Spleen (tissue), 13 donors: ENCODE data around the gene MPZL2. TPM values are rescaled to one million over a fixed set of nuclear protein-coding genes. Genes with fewer than 3 reads are reported as not detected.

Experiments used
- DNase-seq: peaks from one replicate; pipeline ENCODE4 v3.0.0-alpha.2; 2020
- H3K27ac ChIP-seq, 8 donors: fragments of 200-600 bp; sonication (generic) in 7 of 8; 1 replicate in 4 of 8; 2 replicates in 4 of 8; pipeline versions ENCODE4 v1.5.0 to v1.8.0; 2016 to 2021; ENCODE audit warnings: inconsistent platforms in 4 of 8, mild to moderate bottlenecking in 4 of 8, moderate library complexity in 1 of 8
- H3K27me3 ChIP-seq, 7 donors: fragments of 200-600 bp; sonication (generic) in 6 of 7; replicated peaks in 1 of 7; 1 replicate in 4 of 7; 2 replicates in 3 of 7; pipeline versions ENCODE4 v1.5.0 to v1.8.0; 2016 to 2021; ENCODE audit warnings: inconsistent platforms in 3 of 7, mild to moderate bottlenecking in 1 of 7
- H3K36me3 ChIP-seq, 6 donors: fragments of 200-600 bp; sonication (generic) in 5 of 6; 1 replicate in 4 of 6; 2 replicates in 2 of 6; pipeline versions ENCODE4 v1.5.0 to v1.8.0; 2016 to 2021; ENCODE audit warnings: inconsistent platforms in 2 of 6
- H3K4me1 ChIP-seq, 6 donors: fragments of 200-600 bp; sonication (generic) in 5 of 6; 1 replicate in 3 of 6; 2 replicates in 3 of 6; pipeline versions ENCODE4 v1.5.0 to v1.8.0; 2016 to 2021; ENCODE audit warnings: inconsistent platforms in 3 of 6
- H3K4me3 ChIP-seq, 8 donors: fragments of 200-600 bp; sonication (generic) in 7 of 8; 1 replicate in 4 of 8; 2 replicates in 4 of 8; pipeline versions ENCODE4 v1.5.0 to v1.8.0; 2016 to 2021; ENCODE audit warnings: inconsistent platforms in 4 of 8, mild to moderate bottlenecking in 4 of 8, moderate library complexity in 2 of 8
- H3K9me3 ChIP-seq, 8 donors: fragments of 200-600 bp; sonication (generic) in 7 of 8; 1 replicate in 4 of 8; 2 replicates in 4 of 8; pipeline versions ENCODE4 v1.5.0 to v1.8.0; 2016 to 2021; ENCODE audit warnings: inconsistent platforms in 4 of 8
- POLR2A ChIP-seq, 3 donors: fragments of 450-650 bp; IDR thresholded peaks; one replicate each; pipeline ENCODE4 v1.5.1; 2017; ENCODE audit warnings: antibody characterized with exemption in 3 of 3, mild to moderate bottlenecking in 1 of 3
- POLR2AphosphoS5 ChIP-seq, 3 donors: sonication (generic); formaldehyde crosslinking; IDR thresholded peaks; one replicate each; pipeline ENCODE4 v1.5.1; 2017; ENCODE audit warnings: antibody characterized with exemption in 3 of 3
- WGBS, 5 donors: extraction: QIAGEN DNeasy Blood & Tissue Kit in 3 of 5; methylation state at CpG; one replicate each; pipeline versions ENCODE4 v1.1.5 to v1.1.7; 2013 to 2018; 5-methylcytosine and 5-hydroxymethylcytosine counted together
- intact Hi-C: fragments of 100-400 bp; cut with DNase I; formaldehyde crosslinking; loops from one replicate; pipeline ENCODE4 v1.15.0; 2023; ENCODE audit warnings: low total_unique reads
- long read RNA-seq, 2 donors: transcript quantifications; one replicate each; lab custom pipeline, GENCODE V29; 2026
- polyA plus RNA-seq, 3 donors: library from polyadenylated mRNA; stranded (reverse); fragments of 200-250 nt; gene quantifications; one replicate each; pipeline ENCODE4 v1.2.1, GENCODE V29; 2013
- total RNA-seq, 7 donors: library from RNA; depleted of rRNA in 3 of 7; stranded (reverse); fragments of >200 nt in 3 of 7; fragmentation: NEBNext Ultra II Directional in 4 of 7; extraction: Animal tissue kit (Norgen Biotek cat#: 25700) in 4 of 7; gene quantifications; one replicate each; pipeline versions ENCODE4 v1.1.0 to v1.2.1, GENCODE V29; 2016 to 2021
- TF ChIP-seq, protein P1 (sequence below), 11 experiments: fragments of 200-600 bp in 7 of 11; fragments of 450-650 bp in 4 of 11; sonication (generic) in 4 of 11; IDR thresholded peaks in 8 of 11; conservative IDR thresholded peaks in 3 of 11; 1 replicate in 7 of 11; 2 replicates in 4 of 11; pipeline versions ENCODE4 v1.4.0 to v1.8.0; 2016 to 2021; ENCODE audit warnings: antibody characterized with exemption in 11 of 11, inconsistent platforms in 4 of 11, mild to moderate bottlenecking in 1 of 11
- donor health status: healthy with polysubstance abuse.
- donor health status: DM: no; HTN: no; CAD: no; lungs with moderate emphysema.
- donor health status: DM: no; HTN: no; CAD: no.
- donor health status: Bipolar disorder and iron deficiency.
- donor health status: healthy.
- donor health status: DM: no; HTN: no; CAD: no.
- donor health status: DM: yes; HTN: yes; CAD: no.

The MPZL2 gene
- total RNA-seq, result 10 to 100 TPM in 3 of 7 donors, 1 to 10 TPM in 4; 7.0 to 18.4 (median 9.8) TPM
- 1 to 10 TPM; 1.6 to 2.0 (median 1.8) TPM for polyA plus RNA-seq
- long read RNA-seq, donor 1, partial matches to known transcripts, result 0 of 2 reads
- long read RNA-seq, donor 1, other reads (novel, unspliced or antisense), result 0 of 2 reads
- long read RNA-seq, donor 2, result 0 reads

DNA sequence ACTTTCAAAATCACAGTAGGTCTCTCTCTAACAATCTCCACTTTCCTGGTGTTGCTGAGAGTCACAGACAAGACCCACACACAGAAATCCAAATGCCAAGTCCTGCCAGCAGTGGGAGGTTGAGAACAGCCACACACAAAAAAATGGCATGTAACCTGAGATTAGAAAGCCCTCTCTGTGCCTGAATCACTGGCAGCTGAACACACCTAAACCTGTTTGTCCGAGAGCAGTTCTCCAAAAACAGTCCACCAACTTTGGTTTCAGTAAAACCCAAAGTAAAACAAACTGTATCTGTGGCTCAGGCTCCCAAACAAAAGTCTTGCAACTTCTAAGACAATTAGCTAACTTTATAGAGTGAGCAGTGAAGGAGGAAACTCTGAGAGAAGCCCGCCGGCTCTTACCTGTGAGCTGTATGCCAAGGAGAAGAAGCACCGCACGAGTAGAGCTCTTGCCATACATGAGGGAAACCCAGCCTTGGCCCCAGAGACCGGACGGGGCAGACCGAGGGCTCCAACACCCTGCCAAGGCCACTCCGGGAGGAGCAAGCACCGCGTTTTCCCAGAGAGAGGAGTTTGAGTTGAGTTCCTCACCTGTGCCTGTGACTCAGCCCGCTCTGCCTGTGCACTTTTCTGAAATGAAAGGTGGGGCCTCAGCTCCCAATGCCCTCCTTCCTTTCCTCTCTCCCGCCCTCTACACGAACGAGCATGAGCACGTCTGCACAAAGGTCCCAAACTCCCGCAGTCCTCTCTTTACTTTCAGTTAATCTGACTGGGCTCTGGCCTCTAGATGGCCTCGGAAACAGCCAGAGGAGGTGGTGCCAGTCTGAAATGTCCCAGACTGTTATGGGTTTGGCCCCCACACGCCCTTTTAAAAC is at the start of gene MPZL2:
Gene MPZL2, minus strand, starts transcription at position 603 of the 874 bp plus-strand sequence. Its CDS starts 144 bp downstream, at position 459.
- DNase-seq, result peak; percentile 77
- Histone ChIP-seq H3K27me3 (peaks cover 0 to 44% (median 0%) of the 10 kb centered on the region in 7 donors), H3K36me3 (no peaks in the 10 kb centered on the region), H3K4me1 (peaks cover 0 to 40% (median 21%) of the 10 kb centered on the region in 6 donors), H3K4me3 (peak within 1 kb of the TSS in 7 of 8 donors; percentile 23 to 59 (median 29)), H3K9me3 (peaks cover 0 to 5% (median 0%) of the 10 kb centered on the region in 8 donors), H3K27ac (peak within 1 kb of the TSS in 6 of 8 donors; percentile 33 to 70 (median 44))
- TF ChIP-seq POLR2AphosphoS5 (IDR thresholded peaks at IDR 0.05) (peak in 1 of 3 donors; percentile 48), POLR2A (IDR thresholded peaks at IDR 0.05) (no peak)
- TF ChIP-seq, protein P1, sequence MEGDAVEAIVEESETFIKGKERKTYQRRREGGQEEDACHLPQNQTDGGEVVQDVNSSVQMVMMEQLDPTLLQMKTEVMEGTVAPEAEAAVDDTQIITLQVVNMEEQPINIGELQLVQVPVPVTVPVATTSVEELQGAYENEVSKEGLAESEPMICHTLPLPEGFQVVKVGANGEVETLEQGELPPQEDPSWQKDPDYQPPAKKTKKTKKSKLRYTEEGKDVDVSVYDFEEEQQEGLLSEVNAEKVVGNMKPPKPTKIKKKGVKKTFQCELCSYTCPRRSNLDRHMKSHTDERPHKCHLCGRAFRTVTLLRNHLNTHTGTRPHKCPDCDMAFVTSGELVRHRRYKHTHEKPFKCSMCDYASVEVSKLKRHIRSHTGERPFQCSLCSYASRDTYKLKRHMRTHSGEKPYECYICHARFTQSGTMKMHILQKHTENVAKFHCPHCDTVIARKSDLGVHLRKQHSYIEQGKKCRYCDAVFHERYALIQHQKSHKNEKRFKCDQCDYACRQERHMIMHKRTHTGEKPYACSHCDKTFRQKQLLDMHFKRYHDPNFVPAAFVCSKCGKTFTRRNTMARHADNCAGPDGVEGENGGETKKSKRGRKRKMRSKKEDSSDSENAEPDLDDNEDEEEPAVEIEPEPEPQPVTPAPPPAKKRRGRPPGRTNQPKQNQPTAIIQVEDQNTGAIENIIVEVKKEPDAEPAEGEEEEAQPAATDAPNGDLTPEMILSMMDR (IDR thresholded peaks at IDR 0.05 in 8 of 11, conservative IDR thresholded peaks at IDR 0.05 in 3 of 11), result no peak
- intact Hi-C loops, result no loop called here
- WGBS, 5 donors, result 5 to 10% (median 7%) methylated on average over 19 of the region's 19 CpGs

DNA sequence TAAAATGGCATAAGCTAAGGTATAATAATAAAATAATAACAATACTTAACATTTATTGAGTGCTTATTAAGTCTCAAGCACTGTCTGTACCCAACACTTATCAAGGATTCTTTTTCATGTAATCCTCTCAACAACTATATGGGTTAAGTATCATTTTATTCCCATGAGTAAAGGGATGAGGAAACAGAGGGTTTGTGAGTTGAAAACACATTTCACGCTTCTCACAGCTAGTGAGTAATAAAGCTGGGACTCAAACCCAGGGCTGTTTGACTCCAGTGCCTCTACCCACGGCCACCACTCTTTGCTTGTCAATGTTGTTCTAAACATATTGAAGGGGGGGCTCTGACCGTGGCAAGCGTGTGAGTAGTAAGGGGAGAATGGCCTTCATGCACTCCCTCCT is 49.1 kb upstream of the MPZL2 start:
- peaks cover 11 to 97% (median 35%) of the 10 kb centered on the region in 6 donors for H3K4me1 ChIP-seq
- DNase-seq, result no peak

DNA sequence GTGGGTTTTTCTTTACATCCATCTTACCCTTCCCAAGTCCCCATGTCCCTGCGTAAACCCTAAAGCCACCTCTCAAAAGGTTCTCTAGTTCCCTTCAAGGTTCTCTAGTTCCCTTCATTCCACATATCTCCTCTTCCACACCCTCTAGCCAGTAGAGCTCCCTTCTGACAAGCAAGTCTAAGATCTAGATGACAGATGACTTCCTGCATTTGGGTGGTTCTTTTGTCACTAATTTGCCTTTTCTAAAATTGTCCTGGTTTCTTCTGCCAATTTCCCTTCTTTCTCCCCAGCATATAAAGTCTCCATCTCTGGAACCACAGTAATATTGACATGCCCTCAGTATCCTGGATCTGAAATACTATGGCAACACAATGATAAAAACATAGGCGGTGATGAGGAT is 48.2 kb upstream of the MPZL2 start:
- H3K36me3 ChIP-seq, result peaks cover 0 to 20% (median 0%) of the 10 kb centered on the region in 6 donors
- WGBS, 5 donors, result 92 to 96% (median 95%) methylated on average over 2 of the region's 2 CpGs

More for the DNA sequence above, 49.1 kb upstream of the MPZL2 start:
- WGBS, 5 donors, result 61 to 74% (median 65%) methylated on average over 4 of the region's 4 CpGs
- Histone ChIP-seq H3K36me3 (peaks cover 0 to 20% (median 0%) of the 10 kb centered on the region in 6 donors), H3K27me3 (peaks cover 0 to 31% (median 4%) of the 10 kb centered on the region in 7 donors), H3K9me3 (no peaks in the 10 kb centered on the region), H3K27ac (peak overlapping the region in 1 of 8 donors; percentile 16), H3K4me3 (no peak overlapping the region)
- TF ChIP-seq, protein P1 (IDR thresholded peaks at IDR 0.05 in 8 of 11, conservative IDR thresholded peaks at IDR 0.05 in 3 of 11), result no peak
- TF ChIP-seq POLR2A (IDR thresholded peaks at IDR 0.05) (no peak), POLR2AphosphoS5 (IDR thresholded peaks at IDR 0.05) (no peak)
- intact Hi-C loops, result no loop called here

DNA sequence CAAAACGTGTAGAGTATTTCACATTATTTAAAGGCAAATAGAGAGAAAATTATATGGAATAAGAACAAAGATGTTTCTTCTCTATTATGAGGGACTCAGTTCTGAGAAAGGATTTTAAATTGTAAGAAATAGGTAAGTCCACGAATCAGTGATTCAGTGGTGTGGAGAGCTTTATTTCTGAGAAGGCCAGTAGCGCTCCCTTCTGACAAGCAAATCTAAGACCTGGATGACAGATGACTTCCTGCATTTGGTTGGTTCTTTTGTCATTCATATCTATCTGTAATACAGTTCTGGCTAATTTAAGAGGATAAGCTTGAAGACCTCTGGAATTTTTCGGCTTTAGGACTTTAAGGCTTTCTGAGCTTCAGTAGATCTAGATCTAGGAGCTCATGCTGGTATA is 47.4 kb upstream of the MPZL2 start:
- Histone ChIP-seq H3K36me3 (peaks cover 0 to 20% (median 0%) of the 10 kb centered on the region in 6 donors), H3K4me1 (peaks cover 6 to 97% (median 23%) of the 10 kb centered on the region in 6 donors), H3K27me3 (peaks cover 0 to 24% (median 4%) of the 10 kb centered on the region in 7 donors), H3K9me3 (no peaks in the 10 kb centered on the region), H3K4me3 (no peak overlapping the region), H3K27ac (peak overlapping the region in 3 of 8 donors; percentile 7 to 34 (median 13))
- TF ChIP-seq POLR2AphosphoS5 (IDR thresholded peaks at IDR 0.05), result no peak
- TF ChIP-seq, protein P1 (IDR thresholded peaks at IDR 0.05 in 8 of 11, conservative IDR thresholded peaks at IDR 0.05 in 3 of 11), result no peak
- TF ChIP-seq POLR2A (IDR thresholded peaks at IDR 0.05), result no peak
- intact Hi-C loops, result no loop called here
- WGBS, 5 donors, result 65 to 77% (median 71%) methylated on average over 4 of the region's 4 CpGs
- DNase-seq, result no peak

More for the DNA sequence above, 48.2 kb upstream of the MPZL2 start:
- H3K4me3 ChIP-seq, result no peak overlapping the region
- H3K27me3 ChIP-seq, result peaks cover 0 to 29% (median 4%) of the 10 kb centered on the region in 7 donors
- peaks cover 11 to 97% (median 29%) of the 10 kb centered on the region in 6 donors for H3K4me1 ChIP-seq
- intact Hi-C loops, result no loop called here
- no peak overlapping the region for H3K27ac ChIP-seq
- DNase-seq, result no peak
- no peaks in the 10 kb centered on the region for H3K9me3 ChIP-seq
- no peak for TF ChIP-seq POLR2A (IDR thresholded peaks at IDR 0.05)
